ENCODE results near the gene MYO1B.

- TF ChIP-seq CTCF (IDR thresholded peaks at IDR 0.05) = no peak
- no peak for TF ChIP-seq ZFX (IDR thresholded peaks at IDR 0.05; ENCODE audit: borderline replicate concordance)
Observed at GRCh38 chr2:191462370-191462769, 217.2 kb downstream of the MYO1B start.

Data from 22Rv1 (cell line).